ENCODE results near the gene ORMDL2.
"Not testable (repeated sequence)": the region's sequence is repeated elsewhere in the genome, so short reads cannot be mapped to it uniquely, and the experiment has no call there.

DNA sequence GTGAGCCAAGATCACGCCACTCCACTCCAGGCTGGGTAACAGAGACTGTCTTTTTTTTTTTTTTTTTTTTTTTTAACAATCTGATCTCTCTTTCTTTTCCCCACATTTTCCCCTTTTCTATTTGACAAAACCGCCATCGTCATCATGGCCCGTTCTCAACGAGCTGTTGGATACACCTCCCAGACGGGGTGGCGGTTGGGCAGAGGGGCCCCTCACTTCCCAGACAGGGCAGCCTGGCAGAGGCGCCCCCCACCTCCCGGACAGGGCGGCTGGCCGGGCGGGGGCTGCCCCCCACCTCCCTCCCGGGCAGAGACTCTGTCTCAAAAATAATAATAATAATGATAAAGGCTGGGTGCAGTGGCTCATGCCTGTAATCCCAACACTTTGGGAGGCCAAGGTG is 45.1 kb downstream of the ORMDL2 start:
- TF ChIP-seq, protein P1, sequence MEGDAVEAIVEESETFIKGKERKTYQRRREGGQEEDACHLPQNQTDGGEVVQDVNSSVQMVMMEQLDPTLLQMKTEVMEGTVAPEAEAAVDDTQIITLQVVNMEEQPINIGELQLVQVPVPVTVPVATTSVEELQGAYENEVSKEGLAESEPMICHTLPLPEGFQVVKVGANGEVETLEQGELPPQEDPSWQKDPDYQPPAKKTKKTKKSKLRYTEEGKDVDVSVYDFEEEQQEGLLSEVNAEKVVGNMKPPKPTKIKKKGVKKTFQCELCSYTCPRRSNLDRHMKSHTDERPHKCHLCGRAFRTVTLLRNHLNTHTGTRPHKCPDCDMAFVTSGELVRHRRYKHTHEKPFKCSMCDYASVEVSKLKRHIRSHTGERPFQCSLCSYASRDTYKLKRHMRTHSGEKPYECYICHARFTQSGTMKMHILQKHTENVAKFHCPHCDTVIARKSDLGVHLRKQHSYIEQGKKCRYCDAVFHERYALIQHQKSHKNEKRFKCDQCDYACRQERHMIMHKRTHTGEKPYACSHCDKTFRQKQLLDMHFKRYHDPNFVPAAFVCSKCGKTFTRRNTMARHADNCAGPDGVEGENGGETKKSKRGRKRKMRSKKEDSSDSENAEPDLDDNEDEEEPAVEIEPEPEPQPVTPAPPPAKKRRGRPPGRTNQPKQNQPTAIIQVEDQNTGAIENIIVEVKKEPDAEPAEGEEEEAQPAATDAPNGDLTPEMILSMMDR (IDR thresholded peaks at IDR 0.05), result not testable (repeated sequence)
- TF ChIP-seq POLR2A, POLR2AphosphoS5 (IDR thresholded peaks at IDR 0.05): not testable (repeated sequence)

All from upper lobe of left lung (tissue), 4 donors.